Thoracic aorta (tissue), 2 donors: Measurements from ENCODE around the gene CPVL. TPM values are rescaled to one million over a fixed set of nuclear protein-coding genes. Genes with fewer than 3 reads are reported as not detected.

ENCODE experiments used
- ATAC-seq: fragments of 150-250 bp; one replicate; pipeline ENCODE4 v1.8.0; 2017; ENCODE audit warnings: low read depth; ENCODE audit not compliant: insufficient number of reproducible peaks, low FRiP score
- DNase-seq: peaks from one replicate; pipeline ENCODE4 v3.0.0-alpha.2; 2020; ENCODE audit warnings: low spot score
- H3K27ac ChIP-seq, 2 donors: fragments of 200-600 bp; sonication (generic); 1 replicate in 1 of 2; 2 replicates in 1 of 2; pipeline ENCODE4 v1.5.1; 2016; ENCODE audit warnings: mild to moderate bottlenecking in 2 of 2, moderate library complexity in 2 of 2
- H3K27me3 ChIP-seq: fragments of 200-600 bp; sonication (generic); replicated peaks from 2 replicates; pipeline ENCODE4 v1.6.0; 2016; ENCODE audit warnings: mild to moderate bottlenecking; ENCODE audit not compliant: insufficient read depth
- H3K36me3 ChIP-seq: fragments of 200-600 bp; sonication (generic); one replicate; pipeline ENCODE4 v1.5.1; 2016
- H3K4me1 ChIP-seq, 2 donors: fragments of 200-600 bp; sonication (generic); 1 replicate in 1 of 2; 2 replicates in 1 of 2; pipeline versions ENCODE4 v1.5.1 to v1.6.0; 2016; ENCODE audit warnings: low read depth in 2 of 2, mild to moderate bottlenecking in 1 of 2; ENCODE audit not compliant: control insufficient read depth in 1 of 2
- H3K4me3 ChIP-seq: fragments of 200-600 bp; sonication (generic); 2 replicates; pipeline ENCODE4 v1.5.1; 2016; ENCODE audit warnings: mild to moderate bottlenecking
- H3K9me3 ChIP-seq: fragments of 200-600 bp; sonication (generic); 2 replicates; pipeline ENCODE4 v1.5.1; 2016
- CTCF ChIP-seq: fragments of 200-600 bp; sonication (generic); IDR thresholded peaks from one replicate; pipeline ENCODE4 v1.5.1; 2019; ENCODE audit warnings: antibody characterized with exemption
- total RNA-seq, 2 donors: library from RNA; depleted of rRNA; stranded (reverse); fragments of >200 nt; gene quantifications; one replicate each; pipeline versions ENCODE4 v1.1.0 to v1.2.3, GENCODE V29; 2016

Gene CPVL
- total RNA-seq, 2 donors from 2014 or later, result 21.0 to 22.9 TPM

GRCh38 chr7:28990200-28990960 lies 156.0 kb downstream of the CPVL start:
- H3K27me3 ChIP-seq, result no peaks in the 10 kb centered on the region
- H3K4me3 ChIP-seq, result no peak overlapping the region
- no peak overlapping the region for H3K27ac ChIP-seq
- no peaks in the 10 kb centered on the region for H3K36me3 ChIP-seq
- ATAC-seq, result no peak
- H3K4me1 ChIP-seq, result peaks cover 0 to 5% of the 10 kb centered on the region in 2 donors
- TF ChIP-seq CTCF, result no peak
- no peaks in the 10 kb centered on the region for H3K9me3 ChIP-seq
- DNase-seq, result no peak

- Histone ChIP-seq H3K4me1 (peaks cover 4 to 10% of the 10 kb centered on the region in 2 donors), H3K27ac (no peak overlapping the region), H3K36me3 (no peaks in the 10 kb centered on the region), H3K9me3 (no peaks in the 10 kb centered on the region), H3K4me3 (no peak overlapping the region), H3K27me3 (no peaks in the 10 kb centered on the region)
- DNase-seq (no peak), ATAC-seq (no peak)
- no peak for TF ChIP-seq CTCF
Measured at GRCh38 chr7:28989211-28989980, 156.9 kb downstream of the CPVL start.

GRCh38 chr7:28988810-28989209 lies 157.5 kb downstream of the CPVL start:
- no peaks in the 10 kb centered on the region for H3K36me3 ChIP-seq
- no peak for DNase-seq

GRCh38 chr7:28988091-28988490 lies 158.2 kb downstream of the CPVL start:
- H3K9me3 ChIP-seq, result no peaks in the 10 kb centered on the region
- peak overlapping the region in 1 of 2 donors; percentile 28 for H3K27ac ChIP-seq
- H3K4me3 ChIP-seq, result no peak overlapping the region
- DNase-seq (no peak), ATAC-seq (no peak)
- H3K4me1 ChIP-seq, result peaks cover 4 to 13% of the 10 kb centered on the region in 2 donors
- TF ChIP-seq CTCF, result no peak
- no peaks in the 10 kb centered on the region for H3K27me3 ChIP-seq
- no peaks in the 10 kb centered on the region for H3K36me3 ChIP-seq

More at GRCh38 chr7:28988810-28989209, 157.5 kb downstream of the CPVL start:
- peak; percentile 79 for ATAC-seq
- Histone ChIP-seq H3K9me3 (no peaks in the 10 kb centered on the region), H3K27me3 (no peaks in the 10 kb centered on the region), H3K4me3 (no peak overlapping the region), H3K27ac (peak overlapping the region in 1 of 2 donors; percentile 28), H3K4me1 (peaks cover 4 to 13% of the 10 kb centered on the region in 2 donors)
- TF ChIP-seq CTCF, result no peak

- no peak for TF ChIP-seq CTCF
Measured at GRCh38 chr7:28986765-28987110, 159.6 kb downstream of the CPVL start.

More at GRCh38 chr7:28986765-28987110, 159.6 kb downstream of the CPVL start:
- ATAC-seq, result peak; percentile 14
- Histone ChIP-seq H3K27ac (no peak overlapping the region), H3K4me1 (peaks cover 4 to 13% of the 10 kb centered on the region in 2 donors), H3K9me3 (no peaks in the 10 kb centered on the region), H3K4me3 (no peak overlapping the region), H3K27me3 (no peaks in the 10 kb centered on the region), H3K36me3 (no peaks in the 10 kb centered on the region)
- no peak for DNase-seq
